NCI-H524 treated with DMSO at 0.1 percent for 48 hours (cell line): Measurements from ENCODE around the gene ARMC12.

Experiments
- DNase-seq: peaks from one replicate; lab custom pipeline; 2025; lab: John Stamatoyannopoulos, UW

ARMC12 gene

GRCh38 chr6:35735452-35735851 lies 1.4 kb upstream of the ARMC12 start:
- DNase-seq, result no peak

GRCh38 chr6:35736253-35736894 lies 458 bp upstream of the ARMC12 start:
- DNase-seq, result no peak

GRCh38 chr6:35737413-35738211 lies 780 bp downstream of the ARMC12 start:
- peak; percentile 71 for DNase-seq

GRCh38 chr6:35739645-35740524 lies 3.1 kb downstream of the ARMC12 start:
- no peak for DNase-seq

- DNase-seq, result no peak
Observed at GRCh38 chr6:35742842-35743241, 6.0 kb downstream of the ARMC12 start.

GRCh38 chr6:35745509-35745908 lies 8.7 kb downstream of the ARMC12 start:
- no peak for DNase-seq

GRCh38 chr6:35746516-35746915 lies 9.7 kb downstream of the ARMC12 start:
- no peak for DNase-seq

GRCh38 chr6:35747877-35748276 lies 11.0 kb downstream of the ARMC12 start:
- DNase-seq, result no peak

GRCh38 chr6:35750557-35750956 lies 13.7 kb downstream of the ARMC12 start:
- no peak for DNase-seq

GRCh38 chr6:35751594-35751993 lies 14.8 kb downstream of the ARMC12 start:
- no peak for DNase-seq

- no peak for DNase-seq
Observed at GRCh38 chr6:35752330-35752729, 15.5 kb downstream of the ARMC12 start.

GRCh38 chr6:35754452-35755277 lies 17.8 kb downstream of the ARMC12 start:
- peak; percentile 21 for DNase-seq

GRCh38 chr6:35755278-35755924 lies 18.6 kb downstream of the ARMC12 start:
- DNase-seq, result no peak

GRCh38 chr6:35757456-35758123 lies 20.8 kb downstream of the ARMC12 start:
- peak; percentile 16 for DNase-seq

GRCh38 chr6:35759426-35759825 lies 22.6 kb downstream of the ARMC12 start:
- no peak for DNase-seq

GRCh38 chr6:35765739-35766138 lies 28.9 kb downstream of the ARMC12 start:
- DNase-seq, result no peak

GRCh38 chr6:35769211-35769610 lies 32.4 kb downstream of the ARMC12 start:
- DNase-seq, result no peak

- no peak for DNase-seq
Observed at GRCh38 chr6:35771343-35771627, 34.5 kb downstream of the ARMC12 start.

GRCh38 chr6:35774116-35774794 lies 37.4 kb downstream of the ARMC12 start:
- DNase-seq, result no peak

- no peak for DNase-seq
Observed at GRCh38 chr6:35775031-35775430, 38.2 kb downstream of the ARMC12 start.
